Sigmoid colon (tissue), 3 donors: Measurements from ENCODE around the gene PDE2A.

Experiments
- POLR2A ChIP-seq, 2 donors: fragments of 450-650 bp; IDR thresholded peaks; one replicate each; pipeline ENCODE4 v1.6.1; 2016; ENCODE audit warnings: antibody characterized with exemption in 2 of 2, mild to moderate bottlenecking in 2 of 2, moderate library complexity in 2 of 2
- TF ChIP-seq, protein P1 (sequence below), 4 experiments: fragments of 450-650 bp in 3 of 4; fragments of 200-600 bp in 1 of 4; IDR thresholded peaks; one replicate each; pipeline ENCODE4 v1.5.1; 2016 to 2019; ENCODE audit warnings: antibody characterized with exemption in 4 of 4, mild to moderate bottlenecking in 3 of 4, moderate library complexity in 2 of 4

DNA sequence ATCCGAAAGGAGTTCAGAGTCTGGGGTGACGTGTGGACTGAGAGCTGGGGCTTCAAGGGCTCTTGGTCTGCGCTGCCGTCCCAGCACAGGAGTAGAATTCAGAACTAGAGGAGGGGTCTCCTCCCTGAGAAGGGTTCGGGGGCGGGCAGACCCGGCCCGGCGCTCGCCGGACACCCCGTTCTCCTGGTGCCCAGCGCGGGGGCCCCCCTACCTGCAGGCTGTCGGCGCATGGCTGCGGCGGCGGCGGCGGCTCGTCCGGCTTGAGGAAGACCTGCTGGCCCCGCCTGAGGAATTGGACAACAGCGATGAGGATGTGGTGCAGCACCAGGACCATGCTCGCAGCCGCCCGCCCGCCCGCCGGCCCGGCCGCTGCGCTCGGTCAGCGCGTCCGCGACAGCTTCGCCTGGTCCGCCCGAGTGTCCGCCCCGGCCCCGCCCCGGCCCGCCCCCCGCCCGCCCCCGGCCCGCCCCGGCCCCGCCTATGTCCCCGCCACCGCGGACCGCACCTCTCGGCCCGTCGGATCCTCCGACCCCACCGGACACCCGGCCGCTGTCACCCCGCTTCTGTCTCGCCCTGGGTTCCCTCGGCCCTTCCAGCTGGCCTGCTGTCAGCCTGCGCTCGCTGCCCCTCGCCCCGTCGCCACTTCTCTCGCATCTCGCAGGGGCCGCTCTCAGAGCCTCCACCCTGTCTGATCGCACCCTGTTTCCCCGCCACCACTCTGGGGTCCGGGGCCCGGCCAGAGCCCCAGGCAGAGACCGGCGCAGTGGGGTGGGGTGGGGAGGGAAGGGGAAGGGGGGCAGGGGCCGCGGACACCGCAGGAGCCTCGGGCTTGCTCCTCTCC is 32.0 kb downstream of the PDE2A start:
- TF ChIP-seq POLR2A (IDR thresholded peaks at IDR 0.05) = peak in 1 of 2 donors; percentile 32
- TF ChIP-seq, protein P1, sequence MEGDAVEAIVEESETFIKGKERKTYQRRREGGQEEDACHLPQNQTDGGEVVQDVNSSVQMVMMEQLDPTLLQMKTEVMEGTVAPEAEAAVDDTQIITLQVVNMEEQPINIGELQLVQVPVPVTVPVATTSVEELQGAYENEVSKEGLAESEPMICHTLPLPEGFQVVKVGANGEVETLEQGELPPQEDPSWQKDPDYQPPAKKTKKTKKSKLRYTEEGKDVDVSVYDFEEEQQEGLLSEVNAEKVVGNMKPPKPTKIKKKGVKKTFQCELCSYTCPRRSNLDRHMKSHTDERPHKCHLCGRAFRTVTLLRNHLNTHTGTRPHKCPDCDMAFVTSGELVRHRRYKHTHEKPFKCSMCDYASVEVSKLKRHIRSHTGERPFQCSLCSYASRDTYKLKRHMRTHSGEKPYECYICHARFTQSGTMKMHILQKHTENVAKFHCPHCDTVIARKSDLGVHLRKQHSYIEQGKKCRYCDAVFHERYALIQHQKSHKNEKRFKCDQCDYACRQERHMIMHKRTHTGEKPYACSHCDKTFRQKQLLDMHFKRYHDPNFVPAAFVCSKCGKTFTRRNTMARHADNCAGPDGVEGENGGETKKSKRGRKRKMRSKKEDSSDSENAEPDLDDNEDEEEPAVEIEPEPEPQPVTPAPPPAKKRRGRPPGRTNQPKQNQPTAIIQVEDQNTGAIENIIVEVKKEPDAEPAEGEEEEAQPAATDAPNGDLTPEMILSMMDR (IDR thresholded peaks at IDR 0.05) = no peak
